ENCODE results near the gene TMEM14A. TPM values are rescaled to one million over a fixed set of nuclear protein-coding genes. Genes with fewer than 3 reads are reported as not detected.

Gene TMEM14A
- total RNA-seq, 1 experiment from 2014 or later: 7.3 TPM

GRCh38 chr6:52645976-52646375 lies 24.9 kb upstream of the TMEM14A start:
- Histone ChIP-seq H3K27ac (ENCODE audit: insufficient read length, low read depth, low read length) (no peak overlapping the region), H3K18ac (ENCODE audit: insufficient read length, low read depth, low read length) (no peak overlapping the region), H4K91ac (ENCODE audit: insufficient read length, low read depth, low read length) (no peak overlapping the region), H3K9me3 (ENCODE audit: control insufficient read depth, low read depth, low read length) (no peaks in the 10 kb centered on the region), H3K4me2 (ENCODE audit: insufficient read depth, insufficient read length, low read length) (no peak overlapping the region), H2BK12ac (ENCODE audit: insufficient read length, low read depth, low read length) (no peak overlapping the region), H2BK20ac (ENCODE audit: low read depth, low read length, poor library complexity, severe bottlenecking) (no peak overlapping the region), H2BK120ac (ENCODE audit: low read depth, low read length, poor library complexity, severe bottlenecking) (no peak overlapping the region), H2BK15ac (ENCODE audit: low read depth, low read length) (no peak overlapping the region), H2AK5ac (ENCODE audit: insufficient read length, low read length) (no peak overlapping the region), H2BK5ac (ENCODE audit: insufficient read length, low read length) (no peak overlapping the region), H4K20me1 (ENCODE audit: control insufficient read depth, insufficient read depth, insufficient read length) (no peaks in the 10 kb centered on the region), H4K5ac (ENCODE audit: insufficient read length, low read depth, low read length) (no peak overlapping the region), H3K9ac (ENCODE audit: extremely low read depth, insufficient read length, low read length) (no peak overlapping the region), H3K56ac (ENCODE audit: insufficient read length, low read depth, low read length) (no peak overlapping the region), H3K4me1 (ENCODE audit: insufficient read depth, low read length) (peaks cover 3% of the 10 kb centered on the region; the same call in 1 of the 2 replicates), H3K79me1 (ENCODE audit: insufficient read depth, low read depth, low read length, poor library complexity, severe bottlenecking) (no peaks in the 10 kb centered on the region), H4K8ac (replicated peaks; ENCODE audit: insufficient read length, low read depth, low read length) (no peak overlapping the region), H2AFZ (ENCODE audit: low read length) (no peak overlapping the region), H3K23me2 (ENCODE audit: insufficient read length, low read depth, low read length, poor library complexity, severe bottlenecking) (no peaks in the 10 kb centered on the region), H3K14ac (ENCODE audit: insufficient read depth, low read length) (no peak overlapping the region), H3T11ph (ENCODE audit: low read length) (no peak overlapping the region), H3K4ac (ENCODE audit: low read depth, low read length) (no peak overlapping the region), H3K79me2 (ENCODE audit: insufficient read depth, low read length) (no peaks in the 10 kb centered on the region), H3K27me3 (ENCODE audit: insufficient read depth, low read length) (no peaks in the 10 kb centered on the region), H3K23ac (ENCODE audit: insufficient read length, low read depth, low read length) (no peak overlapping the region)
- no peak overlapping the region for H3K27ac Mint-ChIP-seq
- no peak for TF ChIP-seq CTCF (conservative IDR thresholded peaks at IDR 0.05)
- H3K27me3 Mint-ChIP-seq (ENCODE audit: low read depth): peaks cover 2% of the 10 kb centered on the region; the same call in 1 of the 2 replicates
- H3K4me3 Mint-ChIP-seq: no peak overlapping the region
- H3K36me3 Mint-ChIP-seq (ENCODE audit: insufficient read depth in 1 of 3, low read depth in 3 of 3): 0 out of 7 replicates have a peak, but pooled peaks cover 0 to 5% (median 1%) of the 10 kb centered on the region in 3 experiments
- peaks cover 0 to 3% of the 10 kb centered on the region in 2 experiments; a peak in 3 of 5 replicates for H3K9me3 Mint-ChIP-seq
- WGBS (ENCODE audit: extremely low coverage, insufficient read length, low lambda C conversion rate): no CpG with 5 or more reads among the region's 4 CpGs
- no peak for DNase-seq
- peaks cover 22 to 31% of the 10 kb centered on the region in 2 experiments for H3K4me1 Mint-ChIP-seq
